Measurements from ENCODE around the gene DLGAP4.
"Not testable (repeated sequence)": the region's sequence is repeated elsewhere in the genome, so short reads cannot be mapped to it uniquely, and the experiment has no call there.

The DLGAP4 gene

GRCh38 chr20:36355469-36356171 lies 49.5 kb downstream of the DLGAP4 start:
- no peak for DNase-seq (ENCODE audit: low read depth in 2 of 2)

DNA sequence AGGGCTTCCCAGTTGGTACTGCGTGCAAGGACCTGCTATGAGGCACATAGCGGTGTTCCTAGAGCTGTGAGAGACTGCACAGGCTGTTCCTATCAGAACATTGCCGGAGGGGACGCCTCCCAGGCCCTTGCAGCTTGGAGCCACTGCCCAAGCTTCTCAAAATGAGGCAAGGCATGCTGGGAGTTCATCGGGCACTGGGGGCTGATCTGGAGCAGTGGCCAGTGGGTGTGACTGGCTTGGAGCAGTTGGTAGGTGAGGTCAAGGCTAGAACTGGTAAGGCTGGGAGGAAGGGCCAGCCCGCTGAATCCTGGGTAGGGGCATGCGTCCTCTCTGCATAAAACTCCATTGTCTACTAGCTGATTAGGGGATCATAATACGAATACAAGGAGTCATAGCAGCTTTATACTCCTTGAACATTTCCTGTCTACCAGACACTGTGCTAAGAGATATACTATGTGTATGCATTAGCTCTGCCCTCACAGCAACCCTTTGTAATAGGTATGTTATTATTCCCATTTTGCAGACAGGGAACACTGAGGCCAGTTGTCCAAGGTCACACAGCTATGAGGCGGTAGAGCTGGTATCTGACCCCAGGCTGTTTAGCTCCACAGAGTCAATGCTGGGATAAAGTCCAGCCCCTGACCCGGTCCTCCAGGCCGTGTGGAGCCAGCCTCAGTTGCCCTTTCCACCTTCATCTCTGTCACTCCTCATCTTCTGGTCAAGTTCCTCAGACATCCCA lies 53.7 kb downstream of the DLGAP4 start:
- DNase-seq (ENCODE audit: low read depth in 2 of 2) = no peak

DNA sequence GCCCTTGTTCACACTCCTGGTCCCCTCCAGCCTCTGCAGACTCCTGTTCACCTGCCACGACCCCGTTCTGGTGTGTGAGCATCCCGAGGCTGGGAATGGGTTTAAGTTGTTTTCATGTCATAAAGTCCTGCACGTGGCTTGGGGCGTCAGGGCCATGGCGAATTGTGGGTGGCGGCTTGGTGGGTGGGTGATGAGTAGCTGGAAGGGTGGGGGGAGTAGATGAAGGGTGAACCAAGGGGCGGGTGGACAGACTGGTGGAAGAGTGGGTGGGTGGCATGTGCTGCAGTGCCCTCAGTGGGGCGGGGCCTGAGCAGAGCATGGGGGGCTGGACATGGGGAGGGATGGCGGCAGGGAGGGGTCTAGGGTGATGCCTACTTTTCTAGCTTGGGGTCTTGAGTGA lies 54.3 kb downstream of the DLGAP4 start:
- DNase-seq (ENCODE audit: low read depth in 2 of 2) = no peak

GRCh38 chr20:36361406-36361805 lies 55.3 kb downstream of the DLGAP4 start:
- no peak for DNase-seq (ENCODE audit: low read depth in 2 of 2)

DNA sequence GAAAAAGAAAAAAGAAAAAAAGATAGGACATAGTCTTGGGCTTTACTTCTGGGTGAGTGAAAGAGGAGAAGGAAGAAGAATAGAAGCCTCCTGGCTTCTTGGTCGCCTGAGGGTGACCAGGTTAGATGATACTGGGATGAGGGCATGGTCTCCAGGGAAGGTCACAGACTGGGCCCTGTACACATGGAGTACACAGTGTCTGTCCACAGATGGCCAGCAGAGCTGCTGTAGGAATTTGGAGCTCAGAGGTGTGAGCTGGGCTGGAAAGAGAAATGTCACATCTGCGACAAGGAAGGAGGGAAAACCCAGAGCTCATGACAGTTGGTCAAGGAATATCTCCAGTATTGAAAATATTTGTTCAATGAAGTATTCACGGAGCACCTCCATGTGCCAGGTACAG lies 56.1 kb downstream of the DLGAP4 start:
- no peak for DNase-seq (ENCODE audit: low read depth in 2 of 2)

- DNase-seq (ENCODE audit: low read depth in 2 of 2) = no peak
Observed at GRCh38 chr20:36362978-36363713, 57.0 kb downstream of the DLGAP4 start.

DNA sequence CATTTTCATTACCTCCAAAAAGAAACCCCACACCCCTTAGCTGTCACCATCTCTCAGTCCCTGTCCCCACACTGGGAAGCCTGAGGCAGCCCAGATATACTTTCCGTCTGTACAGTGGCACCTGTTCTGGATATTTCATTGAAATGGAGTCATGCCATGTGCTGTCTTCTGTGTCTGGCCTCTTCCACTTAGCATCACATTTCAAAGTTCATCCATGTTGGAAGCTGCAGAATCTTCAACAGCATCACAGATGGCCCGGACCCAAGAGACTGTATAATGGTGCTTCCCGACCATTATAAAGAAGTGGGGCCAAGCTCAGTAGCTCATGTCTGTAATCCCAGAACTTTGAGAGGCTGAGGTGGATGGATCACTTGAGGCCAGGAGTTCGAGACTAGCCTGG lies 58.4 kb downstream of the DLGAP4 start:
- no peak for DNase-seq (ENCODE audit: low read depth in 2 of 2)

- DNase-seq (ENCODE audit: low read depth in 2 of 2) = no peak
Observed at GRCh38 chr20:36366623-36367369, 60.7 kb downstream of the DLGAP4 start.

- no peak for DNase-seq (ENCODE audit: low read depth in 2 of 2)
Observed at GRCh38 chr20:36367370-36367745, 61.2 kb downstream of the DLGAP4 start.

DNA sequence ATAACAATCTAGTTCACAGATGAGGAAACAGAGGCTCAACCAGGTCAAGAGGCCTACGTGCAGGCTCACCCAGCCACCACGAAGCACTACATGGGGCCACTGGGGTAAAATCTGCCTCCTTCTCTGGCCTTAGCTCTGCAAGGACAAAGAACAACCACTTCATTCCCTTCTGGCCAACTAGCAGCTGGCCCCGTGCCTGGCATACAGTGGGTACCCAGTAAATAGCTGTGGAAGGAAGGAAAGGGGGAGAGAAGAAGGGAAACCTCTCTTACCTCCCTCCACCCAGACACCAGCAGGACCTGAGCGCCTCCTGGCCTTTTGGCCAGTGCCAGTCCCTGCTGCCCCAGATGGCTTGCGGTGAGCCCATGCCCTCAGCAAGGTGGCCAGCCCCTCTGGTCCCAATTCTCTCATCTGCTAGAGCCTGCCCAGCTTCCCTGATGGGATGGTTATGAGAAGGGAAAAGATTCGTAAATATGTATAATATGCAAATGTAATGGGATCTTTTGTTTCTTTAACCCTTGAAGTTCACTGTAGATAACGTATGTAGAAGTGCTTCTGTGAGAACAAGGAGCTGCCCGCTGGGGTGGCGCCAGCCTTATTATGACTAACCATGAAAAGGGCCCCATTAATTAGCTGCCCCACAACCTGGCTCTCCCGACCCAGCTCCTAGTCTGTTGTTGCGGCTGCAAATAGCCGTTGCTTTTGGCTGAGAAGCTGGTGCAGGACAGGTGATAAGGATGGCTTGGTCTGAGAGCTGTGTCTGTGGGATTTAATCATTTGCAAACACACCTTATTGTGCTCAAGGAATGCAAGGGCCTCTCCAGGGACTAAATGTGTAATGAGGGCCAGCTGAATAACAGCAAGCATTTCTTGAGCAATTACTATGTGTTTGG lies 62.0 kb downstream of the DLGAP4 start:
- DNase-seq (ENCODE audit: low read depth in 2 of 2) = no peak

GRCh38 chr20:36368869-36369268 lies 62.7 kb downstream of the DLGAP4 start:
- DNase-seq (ENCODE audit: low read depth in 2 of 2) = no peak

- DNase-seq (ENCODE audit: low read depth in 2 of 2) = no peak
Observed at GRCh38 chr20:36369739-36370138, 63.6 kb downstream of the DLGAP4 start.

- DNase-seq (ENCODE audit: low read depth in 2 of 2) = no peak
Observed at GRCh38 chr20:36370991-36371790, 65.1 kb downstream of the DLGAP4 start.

- DNase-seq (ENCODE audit: low read depth in 2 of 2) = no peak
Observed at GRCh38 chr20:36372666-36373065, 66.5 kb downstream of the DLGAP4 start.

- no peak for DNase-seq (ENCODE audit: low read depth in 2 of 2)
Observed at GRCh38 chr20:36373089-36373488, 67.0 kb downstream of the DLGAP4 start.

DNA sequence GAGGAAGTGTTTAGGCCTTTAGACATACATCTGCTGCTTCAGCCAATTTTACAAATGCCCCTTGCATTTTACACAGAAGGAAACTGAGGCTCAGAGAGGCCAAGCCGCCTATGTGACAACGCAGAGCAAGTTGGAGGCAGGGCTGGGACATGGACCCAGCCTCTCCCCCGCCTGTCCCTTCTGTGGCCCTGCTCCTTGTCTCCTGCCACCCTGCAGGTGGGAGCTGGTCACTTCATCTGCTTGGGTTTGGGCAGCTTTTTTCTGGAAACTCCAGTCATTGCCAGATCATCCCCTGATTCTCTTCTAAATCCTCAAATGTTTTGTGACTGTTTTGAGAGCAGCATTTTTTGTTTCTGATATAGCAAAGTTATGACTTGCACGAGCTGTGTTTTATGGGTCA lies 68.9 kb downstream of the DLGAP4 start:
- DNase-seq (ENCODE audit: low read depth in 2 of 2) = no peak

GRCh38 chr20:36377348-36378326 lies 71.5 kb downstream of the DLGAP4 start:
- DNase-seq (ENCODE audit: low read depth in 2 of 2) = no peak

DNA sequence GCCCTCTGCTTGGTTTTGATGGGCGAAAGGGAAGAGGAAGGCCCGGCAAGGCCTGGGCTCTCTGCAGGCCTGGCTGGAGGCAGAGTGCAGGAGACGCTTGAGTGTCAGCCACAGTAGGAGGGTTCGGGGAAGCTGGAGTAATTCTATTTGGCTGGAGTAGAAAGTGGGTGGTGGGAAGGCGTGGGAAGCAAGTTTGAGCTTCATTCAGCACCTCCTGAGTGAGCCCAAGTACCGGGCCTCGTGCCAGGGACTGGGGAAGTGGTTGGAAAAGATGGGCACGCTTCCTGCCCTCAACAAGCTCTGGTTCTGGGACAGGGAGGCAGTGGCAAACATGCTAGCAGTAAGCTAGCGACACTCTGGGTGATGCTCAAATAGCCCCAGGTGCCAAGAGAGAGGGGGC lies 72.5 kb downstream of the DLGAP4 start:
- no peak for DNase-seq (ENCODE audit: low read depth in 2 of 2)

DNA sequence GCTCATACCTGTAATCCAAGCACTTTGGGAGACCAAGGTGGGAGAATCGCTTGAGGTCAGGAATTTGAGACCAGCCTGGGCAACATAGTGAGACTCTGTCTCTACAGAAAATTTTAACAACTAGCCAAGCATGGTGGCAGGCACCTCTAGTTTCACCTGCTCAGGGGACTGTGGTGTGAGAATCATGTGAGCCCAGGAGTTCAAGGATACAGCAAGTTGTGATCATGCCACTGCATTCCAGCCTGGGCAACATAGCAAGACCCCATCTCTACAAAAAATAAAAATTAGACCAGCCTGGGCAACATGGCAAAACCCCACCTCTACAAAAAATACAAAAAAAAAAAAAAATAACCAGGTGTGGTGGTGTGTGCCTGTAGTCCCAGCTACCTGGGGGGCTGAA lies 73.8 kb downstream of the DLGAP4 start:
- not testable (repeated sequence) for DNase-seq (ENCODE audit: low read depth in 2 of 2)

Measured in stimulated activated CD4-positive, alpha-beta T cell treated with anti-CD3 and anti-CD28 coated beads, Interleukin-4, amount 100 ng/mL, for 48 hours (primary cell).